Neural cell (in vitro differentiated cells): ENCODE measurements around the gene LYPD6. TPM values are rescaled to one million over a fixed set of nuclear protein-coding genes. Genes with fewer than 3 reads are reported as not detected.
A peak's percentile ranks its signal among the peaks of the same experiment; 100 is the strongest.

Source experiments
- H2AFZ ChIP-seq: fragments of 200-600, 300-800 bp; sonication (generic), shearing (Covaris generic); 2 replicates; pipeline ENCODE4 v1.6.0; 2014; ENCODE audit warnings: low read depth, mild to moderate bottlenecking, antibody characterized with exemption, low read length, moderate library complexity
- H3F3A ChIP-seq: fragments of 200-600 bp; shearing (Covaris generic); 2 replicates; pipeline ENCODE4 v1.6.1; 2016; ENCODE audit warnings: mild to moderate bottlenecking, moderate library complexity, mixed read lengths, antibody characterized with exemption, low read length; ENCODE audit not compliant: insufficient read depth, poor library complexity, severe bottlenecking
- H3K27ac ChIP-seq: fragments of 200-600, 300-800 bp; sonication (generic), shearing (Covaris generic); 2 replicates; pipeline ENCODE4 v1.5.1; 2014; ENCODE audit warnings: mild to moderate bottlenecking, low read length, moderate library complexity
- H3K27me3 ChIP-seq: fragments of 300-800, 200-600 bp; sonication (generic), shearing (Covaris generic); 2 replicates; pipeline ENCODE4 v1.6.0; 2014; ENCODE audit warnings: mild to moderate bottlenecking, low read depth, low read length, moderate library complexity; ENCODE audit not compliant: insufficient read depth
- H3K36me3 ChIP-seq: fragments of 300-800, 200-600 bp; sonication (generic), shearing (Covaris generic); 2 replicates; pipeline ENCODE4 v1.5.1; 2014; ENCODE audit warnings: mild to moderate bottlenecking, antibody characterized with exemption, low read length, moderate library complexity; ENCODE audit not compliant: insufficient read depth
- H3K4me2 ChIP-seq: fragments of 300-800, 200-600 bp; sonication (generic), shearing (Covaris generic); 2 replicates; pipeline ENCODE4 v1.6.0; 2014; ENCODE audit warnings: mild to moderate bottlenecking, low read length
- H3K4me3 ChIP-seq: fragments of 300-800, 200-600 bp; sonication (generic), shearing (Covaris generic); 2 replicates; pipeline ENCODE4 v1.5.1; 2014; ENCODE audit warnings: mild to moderate bottlenecking, low read length, moderate library complexity
- H3K79me2 ChIP-seq: fragments of 200-600 bp; shearing (Covaris generic); replicated peaks from 2 replicates; pipeline ENCODE4 v1.6.0; 2014; ENCODE audit warnings: mild to moderate bottlenecking, low read length, moderate library complexity; ENCODE audit not compliant: insufficient read depth
- H3K9ac ChIP-seq: fragments of 300-800, 200-600 bp; sonication (generic), shearing (Covaris generic); 2 replicates; pipeline ENCODE4 v1.6.1; 2016; ENCODE audit warnings: mild to moderate bottlenecking, low read length, mixed read lengths
- H3K9me2 ChIP-seq: fragments of 200-600 bp; shearing (Covaris generic); 2 replicates; pipeline ENCODE4 v1.6.1; 2016; ENCODE audit warnings: mild to moderate bottlenecking, low read length, mixed read lengths; ENCODE audit not compliant: insufficient read depth
- H3K9me3 ChIP-seq: fragments of 200-600, 300-800 bp; sonication (generic), shearing (Covaris generic); 2 replicates; pipeline ENCODE4 v1.6.1; 2016; ENCODE audit warnings: mild to moderate bottlenecking, mixed run types, low read length, moderate library complexity, mixed read lengths
- H4K20me1 ChIP-seq: fragments of 200-600 bp; shearing (Covaris generic); 2 replicates; pipeline ENCODE4 v1.6.1; 2016; ENCODE audit warnings: mild to moderate bottlenecking, mixed run types; ENCODE audit not compliant: insufficient read depth
- EP300 ChIP-seq: fragments of 450-650 bp; conservative IDR thresholded peaks from 2 replicates; pipeline ENCODE4 v1.6.1; 2014; ENCODE audit warnings: antibody characterized with exemption, mild to moderate bottlenecking, moderate library complexity; ENCODE audit not compliant: poor library complexity, severe bottlenecking
- EZH2 ChIP-seq: fragments of 200-600, 300-800 bp; shearing (Covaris generic), sonication (generic); IDR thresholded peaks from 2 replicates; pipeline ENCODE4 v1.6.1; 2014; ENCODE audit warnings: antibody characterized with exemption, low read length, borderline replicate concordance, mild to moderate bottlenecking; ENCODE audit not compliant: insufficient read depth, poor library complexity, severe bottlenecking
- MXI1 ChIP-seq: fragments of 450-650 bp; conservative IDR thresholded peaks from 2 replicates; pipeline ENCODE4 v1.6.1; 2014; ENCODE audit warnings: antibody characterized with exemption, mild to moderate bottlenecking; ENCODE audit not compliant: poor library complexity, severe bottlenecking
- POLR2AphosphoS5 ChIP-seq: IDR thresholded peaks from 2 replicates; pipeline ENCODE4 v1.6.1; 2012
- SMC3 ChIP-seq: fragments of 450-650 bp; conservative IDR thresholded peaks from 2 replicates; pipeline ENCODE4 v1.6.1; 2014; ENCODE audit warnings: antibody characterized with exemption, mild to moderate bottlenecking, moderate library complexity; ENCODE audit not compliant: poor library complexity
- TAF1 ChIP-seq: IDR thresholded peaks from 2 replicates; pipeline ENCODE4 v1.6.1; 2012; ENCODE audit warnings: low read depth
- polyA plus RNA-seq: library from polyadenylated mRNA; depleted of rRNA; stranded (reverse); fragments of >200 nt; gene quantifications from 2 replicates; pipeline ENCODE4 v1.2.3, GENCODE V29; 2014
- TF ChIP-seq, protein P1 (sequence below): IDR thresholded peaks from 2 replicates; pipeline ENCODE4 v1.6.1; 2012; ENCODE audit warnings: borderline replicate concordance
- TF ChIP-seq, protein P2 (sequence below): fragments of 450-650 bp; IDR thresholded peaks from 2 replicates; pipeline ENCODE4 v1.5.1; 2014; ENCODE audit warnings: antibody characterized with exemption, mild to moderate bottlenecking, moderate library complexity; ENCODE audit not compliant: poor library complexity, severe bottlenecking

Gene LYPD6
- polyA plus RNA-seq, 1 donor from 2014 or later, result 2.3 TPM

DNA sequence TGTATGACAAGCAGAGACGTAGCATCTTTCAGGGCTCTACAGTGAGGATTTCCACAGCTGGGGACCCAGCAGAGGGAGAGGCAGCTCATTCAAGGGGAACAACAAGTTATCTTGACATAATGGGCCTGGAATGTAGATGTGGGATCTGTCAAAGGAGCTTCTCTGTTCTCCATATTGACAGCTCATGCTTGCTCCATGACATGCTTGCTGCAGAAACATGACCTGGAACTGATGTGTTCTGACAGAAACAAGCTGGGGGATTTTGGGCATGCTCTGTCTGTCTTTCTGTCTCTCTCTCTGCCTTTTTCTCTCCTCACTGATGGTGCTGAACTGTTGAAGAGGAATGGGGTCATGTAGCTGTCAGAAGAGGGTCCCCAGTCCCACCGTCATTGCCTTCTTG is 177.6 kb downstream of the LYPD6 start:
- H3K27ac ChIP-seq, result no peak overlapping the region
- H3K9ac ChIP-seq, result no peak overlapping the region
- H3K9me2 ChIP-seq, result no peaks in the 10 kb centered on the region
- no peaks in the 10 kb centered on the region for H3K79me2 ChIP-seq
- H3K4me2 ChIP-seq, result no peak overlapping the region
- no peaks in the 10 kb centered on the region for H3F3A ChIP-seq
- no peaks in the 10 kb centered on the region for H3K36me3 ChIP-seq
- no peak for TF ChIP-seq POLR2AphosphoS5
- no peak for TF ChIP-seq TAF1
- TF ChIP-seq, protein P1, sequence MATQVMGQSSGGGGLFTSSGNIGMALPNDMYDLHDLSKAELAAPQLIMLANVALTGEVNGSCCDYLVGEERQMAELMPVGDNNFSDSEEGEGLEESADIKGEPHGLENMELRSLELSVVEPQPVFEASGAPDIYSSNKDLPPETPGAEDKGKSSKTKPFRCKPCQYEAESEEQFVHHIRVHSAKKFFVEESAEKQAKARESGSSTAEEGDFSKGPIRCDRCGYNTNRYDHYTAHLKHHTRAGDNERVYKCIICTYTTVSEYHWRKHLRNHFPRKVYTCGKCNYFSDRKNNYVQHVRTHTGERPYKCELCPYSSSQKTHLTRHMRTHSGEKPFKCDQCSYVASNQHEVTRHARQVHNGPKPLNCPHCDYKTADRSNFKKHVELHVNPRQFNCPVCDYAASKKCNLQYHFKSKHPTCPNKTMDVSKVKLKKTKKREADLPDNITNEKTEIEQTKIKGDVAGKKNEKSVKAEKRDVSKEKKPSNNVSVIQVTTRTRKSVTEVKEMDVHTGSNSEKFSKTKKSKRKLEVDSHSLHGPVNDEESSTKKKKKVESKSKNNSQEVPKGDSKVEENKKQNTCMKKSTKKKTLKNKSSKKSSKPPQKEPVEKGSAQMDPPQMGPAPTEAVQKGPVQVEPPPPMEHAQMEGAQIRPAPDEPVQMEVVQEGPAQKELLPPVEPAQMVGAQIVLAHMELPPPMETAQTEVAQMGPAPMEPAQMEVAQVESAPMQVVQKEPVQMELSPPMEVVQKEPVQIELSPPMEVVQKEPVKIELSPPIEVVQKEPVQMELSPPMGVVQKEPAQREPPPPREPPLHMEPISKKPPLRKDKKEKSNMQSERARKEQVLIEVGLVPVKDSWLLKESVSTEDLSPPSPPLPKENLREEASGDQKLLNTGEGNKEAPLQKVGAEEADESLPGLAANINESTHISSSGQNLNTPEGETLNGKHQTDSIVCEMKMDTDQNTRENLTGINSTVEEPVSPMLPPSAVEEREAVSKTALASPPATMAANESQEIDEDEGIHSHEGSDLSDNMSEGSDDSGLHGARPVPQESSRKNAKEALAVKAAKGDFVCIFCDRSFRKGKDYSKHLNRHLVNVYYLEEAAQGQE, result no peak
- no peak for TF ChIP-seq SMC3
- peak; percentile 61 for TF ChIP-seq EP300
- no peak for TF ChIP-seq EZH2
- TF ChIP-seq, protein P2, sequence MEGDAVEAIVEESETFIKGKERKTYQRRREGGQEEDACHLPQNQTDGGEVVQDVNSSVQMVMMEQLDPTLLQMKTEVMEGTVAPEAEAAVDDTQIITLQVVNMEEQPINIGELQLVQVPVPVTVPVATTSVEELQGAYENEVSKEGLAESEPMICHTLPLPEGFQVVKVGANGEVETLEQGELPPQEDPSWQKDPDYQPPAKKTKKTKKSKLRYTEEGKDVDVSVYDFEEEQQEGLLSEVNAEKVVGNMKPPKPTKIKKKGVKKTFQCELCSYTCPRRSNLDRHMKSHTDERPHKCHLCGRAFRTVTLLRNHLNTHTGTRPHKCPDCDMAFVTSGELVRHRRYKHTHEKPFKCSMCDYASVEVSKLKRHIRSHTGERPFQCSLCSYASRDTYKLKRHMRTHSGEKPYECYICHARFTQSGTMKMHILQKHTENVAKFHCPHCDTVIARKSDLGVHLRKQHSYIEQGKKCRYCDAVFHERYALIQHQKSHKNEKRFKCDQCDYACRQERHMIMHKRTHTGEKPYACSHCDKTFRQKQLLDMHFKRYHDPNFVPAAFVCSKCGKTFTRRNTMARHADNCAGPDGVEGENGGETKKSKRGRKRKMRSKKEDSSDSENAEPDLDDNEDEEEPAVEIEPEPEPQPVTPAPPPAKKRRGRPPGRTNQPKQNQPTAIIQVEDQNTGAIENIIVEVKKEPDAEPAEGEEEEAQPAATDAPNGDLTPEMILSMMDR, result no peak
- no peak for TF ChIP-seq MXI1
- H4K20me1 ChIP-seq, result no peaks in the 10 kb centered on the region
- H3K9me3 ChIP-seq, result no peaks in the 10 kb centered on the region
- H3K27me3 ChIP-seq, result no peaks in the 10 kb centered on the region
- no peak overlapping the region for H2AFZ ChIP-seq
- no peak overlapping the region for H3K4me3 ChIP-seq

DNA sequence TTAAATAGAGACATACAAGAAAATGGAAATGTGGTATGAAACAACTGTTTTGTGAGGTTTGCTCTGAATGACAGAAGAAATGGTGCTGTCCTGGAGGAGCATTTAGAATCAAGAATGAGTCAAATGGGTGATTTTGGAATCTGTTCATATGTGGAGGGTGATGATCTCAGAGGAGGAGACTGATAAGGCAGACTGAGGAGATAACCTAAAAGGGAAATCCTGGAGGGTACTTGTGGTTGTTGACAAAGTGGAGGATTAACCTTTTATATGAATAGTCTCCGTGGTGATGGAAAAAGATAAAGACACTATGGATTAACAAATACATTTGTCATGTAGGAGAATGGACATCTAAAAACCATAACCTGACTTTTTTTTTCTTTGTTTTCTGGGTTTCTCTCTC is 183.1 kb downstream of the LYPD6 start:
- no peaks in the 10 kb centered on the region for H3K27me3 ChIP-seq
- no peak overlapping the region for H3K4me2 ChIP-seq
- H3K9ac ChIP-seq, result no peak overlapping the region
- no peaks in the 10 kb centered on the region for H3K36me3 ChIP-seq
- no peak overlapping the region for H2AFZ ChIP-seq
- H3K4me3 ChIP-seq, result no peak overlapping the region
- H4K20me1 ChIP-seq, result no peaks in the 10 kb centered on the region
- no peak overlapping the region for H3K27ac ChIP-seq
- no peaks in the 10 kb centered on the region for H3F3A ChIP-seq
- no peaks in the 10 kb centered on the region for H3K79me2 ChIP-seq
- no peaks in the 10 kb centered on the region for H3K9me2 ChIP-seq
- TF ChIP-seq EZH2, result no peak
- TF ChIP-seq SMC3, result no peak
- no peak for TF ChIP-seq TAF1
- TF ChIP-seq EP300, result no peak
- TF ChIP-seq, protein P2, result no peak
- no peak for TF ChIP-seq POLR2AphosphoS5
- TF ChIP-seq, protein P1, result no peak
- H3K9me3 ChIP-seq, result no peaks in the 10 kb centered on the region
